GM19372 (cell line): ENCODE results near the gene HOXA10.

Source experiments
- ATAC-seq: cut with Tn5 transposase; IDR thresholded peaks from one replicate; pipeline ENCODE4 v1.9.1; 2021; ENCODE audit warnings: mild to moderate bottlenecking, low read depth, moderate library complexity; ENCODE audit not compliant: unreplicated experiment

Gene HOXA10

DNA sequence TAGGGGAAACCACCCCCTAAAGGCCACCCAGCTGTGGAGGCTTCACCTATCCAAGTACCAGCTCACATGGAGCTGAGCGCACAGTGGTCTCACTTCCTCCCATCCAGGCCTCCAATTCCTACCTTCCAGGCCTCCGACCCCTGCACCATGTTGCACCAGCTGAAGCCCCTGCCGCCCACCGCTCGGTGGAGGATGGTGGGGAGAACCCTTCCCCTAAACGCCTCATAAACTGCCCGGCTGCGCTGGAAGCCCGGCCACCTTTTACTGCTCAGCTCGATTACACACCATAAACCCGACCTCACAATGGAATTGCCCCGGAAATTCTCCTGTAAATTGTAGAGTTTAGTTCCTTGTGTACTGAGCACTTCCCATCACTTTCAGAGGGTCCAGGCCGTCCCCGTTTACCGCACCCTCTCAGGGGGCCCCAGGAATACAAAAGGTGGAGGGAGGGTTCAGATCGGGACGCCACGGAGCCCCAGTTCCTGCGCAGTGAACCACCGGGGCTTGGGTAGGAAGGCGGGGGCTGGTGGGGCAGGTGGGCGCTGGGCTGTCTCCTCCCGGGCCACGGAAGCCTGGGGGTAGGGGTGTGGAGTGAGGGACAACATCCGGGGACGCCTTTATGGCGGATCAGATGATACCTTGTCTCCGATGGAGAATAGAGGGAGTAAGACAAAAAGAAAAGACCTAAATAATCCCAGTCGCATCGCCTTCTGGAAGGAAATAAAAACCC, 16.3 kb downstream of the HOXA10 start:
- no peak for ATAC-seq

DNA sequence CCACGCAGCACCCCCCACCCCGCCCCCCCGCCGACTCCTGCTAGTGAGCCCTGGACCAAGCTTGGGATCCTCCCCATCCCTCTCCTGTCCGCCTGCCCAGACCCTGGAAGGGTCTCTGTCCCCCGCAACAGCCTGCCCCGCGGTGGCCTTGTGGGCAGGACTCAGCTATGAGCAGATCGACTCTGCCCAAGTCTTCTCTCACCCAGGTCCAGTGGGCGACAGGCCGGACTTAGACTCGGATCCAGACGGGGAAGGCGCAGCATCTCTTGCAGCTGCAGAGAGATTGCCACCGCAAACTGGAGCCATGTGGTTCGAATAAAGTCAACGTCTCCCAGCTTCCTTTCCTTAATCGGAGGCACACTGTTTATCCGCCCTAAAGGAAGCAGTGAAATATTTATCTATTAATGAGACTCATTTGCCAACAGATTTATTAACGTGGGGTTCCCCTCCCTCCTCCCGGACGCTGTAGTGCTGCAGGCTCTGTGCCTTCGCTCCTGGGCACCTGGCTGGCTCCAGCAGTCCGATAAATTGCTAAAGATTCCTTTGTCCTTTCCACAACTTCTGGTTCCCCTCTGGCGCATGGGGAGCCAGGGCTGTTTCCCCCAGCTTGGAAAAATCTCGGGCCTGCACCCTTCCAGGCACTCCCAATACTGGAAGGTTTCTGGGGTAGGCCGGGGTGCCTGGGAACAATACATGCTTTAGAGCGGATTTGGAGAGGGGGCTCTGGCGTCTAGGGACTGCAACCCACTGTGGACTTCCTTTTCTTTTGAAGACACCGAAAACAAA, 17.0 kb downstream of the HOXA10 start:
- no peak for ATAC-seq

DNA sequence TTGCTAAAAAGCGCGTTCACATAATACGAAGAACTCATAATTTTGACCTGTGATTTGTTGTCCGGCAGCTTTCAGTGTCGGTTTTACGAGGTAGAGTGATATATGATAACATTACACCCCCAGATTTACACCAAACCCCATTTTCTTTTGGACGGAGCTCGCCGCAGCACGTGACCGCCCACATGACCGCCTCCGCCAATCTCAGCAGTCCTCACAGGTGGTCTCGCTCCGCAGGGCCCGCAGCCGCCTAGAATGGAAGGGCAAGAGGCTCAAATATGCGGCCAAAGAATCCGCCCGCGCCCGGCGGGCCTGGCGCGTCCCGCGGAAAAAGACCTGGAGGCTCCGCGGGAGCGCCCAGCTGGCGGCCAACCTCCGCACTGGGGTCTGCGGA, 17.6 kb downstream of the HOXA10 start, which contains the start of gene HOXA7:
Gene HOXA7, minus strand, starts transcription at position 168 of the 391 bp plus-strand sequence. Its CDS starts 130 bp downstream, at position 38.
- ATAC-seq, result no peak

- ATAC-seq, result no peak
Observed at GRCh38 chr7:27155816-27156507, 18.2 kb downstream of the HOXA10 start.

GRCh38 chr7:27154901-27155815, 19.0 kb downstream of the HOXA10 start:
- ATAC-seq, result no peak

GRCh38 chr7:27154369-27154768, 19.8 kb downstream of the HOXA10 start:
- no peak for ATAC-seq

- ATAC-seq, result no peak
Observed at GRCh38 chr7:27153526-27153925, 20.6 kb downstream of the HOXA10 start.

DNA sequence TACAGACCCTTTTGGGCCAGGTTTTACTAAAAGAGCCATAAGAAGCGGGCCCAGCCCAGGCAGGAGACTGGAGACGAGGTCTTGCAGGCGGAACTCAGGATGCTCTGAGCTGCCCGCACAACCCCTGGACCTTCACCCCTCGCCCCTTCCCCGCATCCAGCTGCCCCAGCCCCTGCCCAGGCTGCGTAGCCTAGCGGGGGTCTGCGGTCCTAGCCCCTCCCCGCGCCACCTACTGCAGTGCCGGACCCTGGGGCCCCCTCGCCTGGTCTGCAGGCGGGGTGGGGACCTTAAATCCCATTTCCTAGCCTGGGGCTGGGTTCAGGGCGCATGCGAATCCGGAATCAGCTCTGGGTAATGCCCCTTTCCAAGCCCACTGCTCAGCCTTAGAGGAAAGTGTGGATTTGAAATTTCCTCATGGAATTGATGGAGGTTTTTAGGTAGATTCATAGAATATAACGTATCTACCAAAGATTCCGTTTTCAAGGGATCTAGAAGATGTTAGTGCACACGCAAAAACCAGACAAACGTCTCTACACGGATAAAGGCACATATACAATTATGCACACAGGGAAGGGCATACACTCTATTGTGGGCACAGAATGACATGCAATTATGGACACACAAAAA, 21.2 kb downstream of the HOXA10 start:
- no peak for ATAC-seq

DNA sequence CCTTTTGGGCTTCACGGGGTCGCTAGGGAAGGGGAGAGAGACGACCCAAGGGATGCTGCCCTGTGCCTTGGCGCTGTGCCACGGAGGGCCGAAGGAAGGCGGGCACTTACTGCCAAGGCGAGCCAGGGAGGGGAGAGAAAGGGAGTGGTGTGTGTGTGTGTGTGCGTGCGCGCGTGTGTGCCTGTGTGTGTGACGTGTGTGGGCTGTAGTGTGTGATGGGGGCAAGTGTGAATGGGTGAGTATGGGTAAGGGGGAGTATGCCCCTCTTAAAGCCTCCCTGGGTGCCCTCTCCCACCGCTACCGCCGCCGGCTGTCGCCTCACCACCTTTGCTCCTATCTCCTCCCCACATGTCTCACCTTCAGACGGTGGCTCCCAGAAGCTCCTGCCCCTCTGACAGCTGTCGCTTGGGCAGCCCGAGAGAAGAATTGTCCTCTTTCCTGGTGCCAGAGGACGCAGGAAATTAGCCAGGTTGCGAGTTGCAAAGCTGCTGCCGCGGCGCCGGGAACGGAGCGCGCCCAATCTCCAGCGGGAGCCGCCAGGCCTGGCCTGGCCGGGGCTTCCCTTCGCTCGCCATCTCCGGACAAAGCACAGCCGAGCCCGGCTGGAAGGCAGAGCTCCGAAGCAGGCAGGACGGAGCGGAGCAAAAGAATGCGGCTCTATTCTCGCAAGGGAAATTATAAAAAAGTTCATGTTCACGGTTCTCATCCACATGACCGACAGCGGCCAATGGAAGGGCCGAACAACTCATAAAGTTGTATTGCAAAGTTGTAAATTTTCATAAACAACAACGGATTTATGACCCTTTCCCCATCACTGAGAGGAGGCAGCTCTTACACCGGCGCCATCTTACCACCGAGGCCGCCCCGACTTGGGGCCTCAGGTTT, 21.9 kb downstream of the HOXA10 start, which contains the start of gene HOXA3:
Gene HOXA3, minus strand, starts transcription at position 653 of the 885 bp plus-strand sequence. CDS start 41,943 bp downstream, outside the sequence.
- no peak for ATAC-seq

DNA sequence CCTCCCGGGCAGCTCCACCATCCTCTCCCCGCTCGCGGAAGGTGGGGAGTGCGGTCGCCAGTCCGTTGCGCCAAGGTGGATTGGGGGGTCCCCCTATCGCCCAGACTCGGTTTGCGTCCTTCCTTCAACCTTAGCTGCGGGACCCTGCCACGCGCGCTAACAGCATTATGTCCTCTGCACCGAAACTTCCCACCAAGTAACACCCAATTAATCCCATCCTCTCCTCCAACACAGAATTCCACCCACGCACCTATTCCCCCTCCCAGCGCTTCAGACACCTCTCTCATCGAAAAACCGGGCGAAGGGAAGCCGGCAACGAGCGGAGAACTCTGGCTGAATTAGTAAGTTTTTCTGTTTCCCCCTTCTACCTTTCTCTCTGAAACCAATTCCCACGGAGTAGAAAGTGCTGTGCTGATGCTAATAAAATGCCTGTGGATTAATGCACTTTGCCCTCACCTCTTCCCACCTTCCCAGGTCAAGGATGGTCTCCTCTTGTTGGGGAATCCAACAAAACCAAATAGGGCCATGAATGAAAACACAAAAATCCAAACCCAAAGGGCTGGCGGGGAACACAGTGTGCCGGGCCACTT, 22.7 kb downstream of the HOXA10 start:
- no peak for ATAC-seq

DNA sequence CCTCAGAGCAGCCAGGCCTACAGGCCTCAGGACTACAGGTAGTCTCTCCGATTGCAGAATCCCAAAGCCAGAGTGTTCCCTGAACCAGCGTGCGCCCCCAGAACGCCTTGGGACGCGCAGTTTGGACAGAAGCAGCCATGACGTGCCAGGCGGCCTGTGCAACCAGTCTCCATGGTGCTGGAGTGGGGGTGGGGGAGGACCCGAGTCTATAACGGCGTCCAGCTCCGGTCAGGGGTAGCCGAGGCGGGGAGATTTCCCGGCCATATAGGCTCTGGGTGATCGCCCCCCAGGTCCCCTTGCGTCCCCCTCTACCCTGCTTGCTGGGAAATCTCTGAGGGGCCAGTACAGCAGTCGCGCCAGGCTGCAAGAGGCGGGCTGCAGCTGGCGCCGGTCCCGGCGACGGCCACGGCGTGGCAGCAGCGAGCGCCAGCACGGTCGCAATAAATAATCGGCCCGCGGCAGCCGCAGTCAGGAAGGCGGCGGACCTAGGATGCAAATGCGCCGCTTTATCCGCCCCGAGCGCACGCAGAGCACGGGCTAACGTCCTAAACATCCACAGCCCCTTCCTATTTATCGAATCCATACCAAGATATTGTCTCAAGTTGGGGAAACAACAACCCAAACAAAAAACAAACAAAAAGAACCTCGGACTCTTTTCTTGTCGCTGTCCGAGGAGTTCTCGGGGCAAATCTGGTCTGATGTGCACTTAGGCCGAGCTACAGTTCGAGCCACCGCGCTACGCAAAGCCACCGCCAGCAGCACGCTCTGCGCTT, 23.4 kb downstream of the HOXA10 start:
- peak; percentile 80 for ATAC-seq

DNA sequence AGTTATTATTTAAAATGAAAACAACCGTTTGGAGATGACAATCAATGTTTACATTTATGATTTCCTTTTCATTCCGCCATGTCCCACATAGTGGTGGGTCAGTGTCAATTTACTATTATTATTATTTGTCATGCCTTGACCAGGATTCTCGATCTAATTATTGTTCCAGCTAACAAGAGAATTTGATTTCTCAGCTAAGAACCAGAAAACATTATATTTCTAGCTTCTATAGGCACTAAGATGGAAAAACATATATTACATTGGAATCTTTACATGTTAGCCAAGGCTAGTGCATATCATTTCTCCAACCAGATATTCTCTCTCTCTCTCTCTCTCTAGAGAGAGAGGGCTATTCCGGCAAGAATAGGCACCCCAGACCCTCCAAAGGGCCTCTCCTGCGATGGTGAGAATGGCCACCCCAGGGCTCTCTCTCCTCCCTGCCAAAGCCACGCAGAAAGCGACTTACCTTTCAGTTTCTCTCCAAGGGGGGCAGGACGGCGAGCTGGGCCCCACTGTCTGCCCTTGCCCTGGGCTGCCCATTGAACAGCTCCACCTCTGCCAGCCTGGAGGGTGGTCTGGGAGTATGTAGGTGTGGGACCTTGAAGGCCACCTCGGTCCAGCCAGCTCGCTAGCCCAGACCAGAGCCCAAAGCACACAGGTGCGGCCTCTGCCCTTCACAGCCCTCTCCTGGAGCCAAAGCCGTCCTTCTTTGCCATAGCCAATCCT, 24.1 kb downstream of the HOXA10 start:
- no peak for ATAC-seq

GRCh38 chr7:27148756-27149641, 25.1 kb downstream of the HOXA10 start:
- ATAC-seq, result no peak

- ATAC-seq, result no peak
Observed at GRCh38 chr7:27148031-27148755, 25.9 kb downstream of the HOXA10 start.
